Loucy (cell line): ENCODE results near the gene CELA3B.
"Not testable (repeated sequence)": the region's sequence is repeated elsewhere in the genome, so short reads cannot be mapped to it uniquely, and the experiment has no call there.

Experiments used
- H2AFZ ChIP-seq: fragments of 200-600 bp; sonication (generic); 2 replicates; pipeline ENCODE4 v1.6.0; 2016; ENCODE audit warnings: antibody characterized with exemption, mild to moderate bottlenecking, low read length, moderate library complexity
- H3F3A ChIP-seq: fragments of 200-600 bp; 2 replicates; pipeline ENCODE4 v1.6.0; 2016; ENCODE audit warnings: antibody characterized with exemption, low read depth, mild to moderate bottlenecking
- H3K27me3 ChIP-seq: fragments of 200-600 bp; sonication (generic); 2 replicates; pipeline ENCODE4 v1.6.1; 2014; ENCODE audit warnings: low read length, mild to moderate bottlenecking; ENCODE audit not compliant: insufficient read depth, poor library complexity, severe bottlenecking
- H3K36me3 ChIP-seq: fragments of 200-600 bp; sonication (generic); 2 replicates; pipeline ENCODE4 v1.6.1; 2016; ENCODE audit warnings: low read length; ENCODE audit not compliant: insufficient read depth
- H3K4me1 ChIP-seq: fragments of 200-600 bp; sonication (generic); 2 replicates; pipeline ENCODE4 v1.5.1; 2014; ENCODE audit warnings: low read length, mild to moderate bottlenecking; ENCODE audit not compliant: insufficient read depth, poor library complexity, severe bottlenecking
- H3K4me2 ChIP-seq: fragments of 200-600 bp; sonication (generic); 2 replicates; pipeline ENCODE4 v1.6.0; 2014; ENCODE audit warnings: antibody characterized with exemption, low read length, low read depth, mild to moderate bottlenecking; ENCODE audit not compliant: poor library complexity, severe bottlenecking
- H3K4me3 ChIP-seq: fragments of 200-600 bp; sonication (generic); 2 replicates; pipeline ENCODE4 v1.5.1; 2014; ENCODE audit warnings: low read length, mild to moderate bottlenecking, mixed read lengths; ENCODE audit not compliant: poor library complexity, severe bottlenecking
- H3K79me2 ChIP-seq: fragments of 200-600 bp; sonication (generic); 2 replicates; pipeline ENCODE4 v1.6.1; 2014; ENCODE audit warnings: low read length; ENCODE audit not compliant: insufficient read depth
- H3K9ac ChIP-seq: fragments of 200-600 bp; sonication (generic); 2 replicates; pipeline ENCODE4 v1.6.0; 2014; ENCODE audit warnings: mild to moderate bottlenecking, low read depth, low read length, moderate library complexity; ENCODE audit not compliant: poor library complexity, severe bottlenecking
- H3K9me2 ChIP-seq: fragments of 200-600 bp; sonication (generic); replicated peaks from 2 replicates; pipeline ENCODE4 v1.6.1; 2016; ENCODE audit warnings: low read depth, low read length, mixed read lengths
- H3K9me3 ChIP-seq: fragments of 200-600 bp; sonication (generic); 2 replicates; pipeline ENCODE4 v1.6.1; 2014; ENCODE audit warnings: mild to moderate bottlenecking, antibody characterized with exemption, low read length, low read depth; ENCODE audit not compliant: insufficient read depth
- H4K20me1 ChIP-seq: fragments of 200-600 bp; sonication (generic); 2 replicates; pipeline ENCODE4 v1.6.0; 2014; ENCODE audit warnings: antibody characterized with exemption, low read length, mild to moderate bottlenecking; ENCODE audit not compliant: insufficient read depth, poor library complexity, severe bottlenecking
- CTCF ChIP-seq: fragments of 200-600 bp; sonication (generic); conservative IDR thresholded peaks from 2 replicates; pipeline ENCODE4 v1.5.1; 2014; ENCODE audit warnings: mild to moderate bottlenecking, antibody characterized with exemption, low read length
- EZH2phosphoT487 ChIP-seq: fragments of 200-600 bp; IDR thresholded peaks from 2 replicates; pipeline ENCODE4 v1.6.1; 2018; ENCODE audit warnings: antibody characterized with exemption, mild to moderate bottlenecking, moderate library complexity, borderline replicate concordance

Gene CELA3B

GRCh38 chr1:21997891-21998623 is 21.2 kb downstream of the CELA3B start:
- not testable (repeated sequence) for H2AFZ ChIP-seq, H3K9me3 ChIP-seq, H3F3A ChIP-seq, H4K20me1 ChIP-seq, H3K4me3 ChIP-seq, H3K79me2 ChIP-seq, H3K36me3 ChIP-seq, H3K4me1 ChIP-seq, H3K9me2 ChIP-seq, H3K27me3 ChIP-seq, H3K4me2 ChIP-seq, H3K9ac ChIP-seq

GRCh38 chr1:21998624-21999294 is 21.9 kb downstream of the CELA3B start:
- H3K4me3 ChIP-seq, H3K4me2 ChIP-seq, H4K20me1 ChIP-seq, H3K79me2 ChIP-seq, H3K9me2 ChIP-seq, H3K36me3 ChIP-seq, H3F3A ChIP-seq, H3K9ac ChIP-seq, H3K9me3 ChIP-seq, H3K27me3 ChIP-seq, H2AFZ ChIP-seq, H3K4me1 ChIP-seq: not testable (repeated sequence)

GRCh38 chr1:21999645-22000044 is 22.8 kb downstream of the CELA3B start:
- H2AFZ ChIP-seq, H3K4me2 ChIP-seq, H3K4me1 ChIP-seq: not testable (repeated sequence)

GRCh38 chr1:22001409-22001808 is 24.6 kb downstream of the CELA3B start, which contains the start of gene CELA3A:
Gene CELA3A, plus strand, starts transcription at chr1:22001657. Its CDS starts 18 bp downstream, at chr1:22001675.
- H3K4me3 ChIP-seq = no peak within 1 kb of the TSS
- TF ChIP-seq EZH2phosphoT487 (no peak), CTCF (no peak)
- no peaks in the 10 kb centered on the region for H3K36me3 ChIP-seq
- no peak within 1 kb of the TSS for H3K9ac ChIP-seq
- no peaks in the 10 kb centered on the region for H3F3A ChIP-seq
- H2AFZ ChIP-seq = no peak within 1 kb of the TSS
- H3K9me2 ChIP-seq = no peaks in the 10 kb centered on the region
- H3K4me1 ChIP-seq = no peaks in the 10 kb centered on the region
- H3K79me2 ChIP-seq = no peaks in the 10 kb centered on the region
- no peak within 1 kb of the TSS for H3K4me2 ChIP-seq
- H4K20me1 ChIP-seq = no peaks in the 10 kb centered on the region
- no peaks in the 10 kb centered on the region for H3K27me3 ChIP-seq
- H3K9me3 ChIP-seq = no peaks in the 10 kb centered on the region

More at GRCh38 chr1:21999645-22000044, 22.8 kb downstream of the CELA3B start:
- H3K9ac ChIP-seq, H3K9me2 ChIP-seq, H3F3A ChIP-seq, H3K4me3 ChIP-seq, H4K20me1 ChIP-seq, H3K27me3 ChIP-seq, H3K79me2 ChIP-seq, H3K36me3 ChIP-seq, H3K9me3 ChIP-seq: not testable (repeated sequence)

- H3K4me3 ChIP-seq, H3K9me3 ChIP-seq, H3K27me3 ChIP-seq, H3K4me2 ChIP-seq, H3K9me2 ChIP-seq, H3K4me1 ChIP-seq, H3K79me2 ChIP-seq, H4K20me1 ChIP-seq, H2AFZ ChIP-seq, H3K36me3 ChIP-seq, H3F3A ChIP-seq, H3K9ac ChIP-seq: not testable (repeated sequence)
These were observed 25.6 kb downstream of the CELA3B start for GRCh38 chr1:22002461-22002860.

- not testable (repeated sequence) for H4K20me1 ChIP-seq, H3K79me2 ChIP-seq, H3K4me2 ChIP-seq, H2AFZ ChIP-seq, H3K4me1 ChIP-seq, H3K9me2 ChIP-seq, H3K27me3 ChIP-seq, H3F3A ChIP-seq, H3K4me3 ChIP-seq, H3K9me3 ChIP-seq, H3K36me3 ChIP-seq, H3K9ac ChIP-seq
These were observed 26.1 kb downstream of the CELA3B start for GRCh38 chr1:22002875-22003274.
